HEK293 (cell line): ENCODE data around the gene PRKCA.

Source experiments
- CTCF ChIA-PET: fragments of 350-600 bp; formaldehyde crosslinking; extraction: SDS; loops from one replicate; lab custom pipeline; 2021; ENCODE audit warnings: antibody characterized with exemption; lab: Yijun Ruan, JAX
- POLR2A ChIA-PET: fragments of 300-600 bp; formaldehyde crosslinking; extraction: SDS; loops from one replicate; lab custom pipeline; 2020; ENCODE audit warnings: antibody characterized with exemption, inconsistent platforms; lab: Yijun Ruan, JAX
- H3K27ac ChIP-seq: fragments of 200-500 bp; sonication (Bioruptor generic); 2 replicates; pipeline ENCODE4 v1.5.1; 2014; ENCODE audit warnings: low read depth, low read length, control low read depth, inconsistent platforms; ENCODE audit errors: extremely low read depth
- H3K36me3 ChIP-seq, 2 experiments: fragments of 200-500 bp in 1 of 2; sonication (Bioruptor generic) in 1 of 2; 1 replicate in 1 of 2; 2 replicates in 1 of 2; pipeline ENCODE4 v1.5.1; 2014 to 2017; ENCODE audit warnings: inconsistent platforms in 2 of 2, low read length in 2 of 2; ENCODE audit not compliant: control insufficient read depth in 2 of 2, insufficient read depth in 1 of 2
- H3K4me1 ChIP-seq: fragments of 200-500 bp; sonication (Bioruptor generic); 2 replicates; pipeline ENCODE4 v1.5.1; 2014; ENCODE audit warnings: mild to moderate bottlenecking, low read length, inconsistent platforms; ENCODE audit not compliant: control insufficient read depth, insufficient read depth
- H3K4me3 ChIP-seq: 2 replicates; pipeline ENCODE4 v1.5.1; 2011; ENCODE audit warnings: low read depth, mild to moderate bottlenecking, control low read depth, low read length, moderate library complexity
- H3K9me3 ChIP-seq: fragments of 200-500 bp; sonication (Bioruptor generic); 2 replicates; pipeline ENCODE4 v1.5.1; 2014; ENCODE audit warnings: low read depth, low read length, inconsistent platforms; ENCODE audit not compliant: control insufficient read depth, insufficient read depth
- EGR2 ChIP-seq: fragments of 450-650 bp; formaldehyde crosslinking; IDR thresholded peaks from 2 replicates; pipeline ENCODE4 v1.5.1; 2016; ENCODE audit warnings: low read depth, missing biosample characterization, missing genetic modification characterization
- HOXA7 ChIP-seq: sonication (generic); formaldehyde crosslinking; IDR thresholded peaks from 2 replicates; pipeline ENCODE4 v1.8.1; 2022; ENCODE audit warnings: missing genetic modification reagents, borderline replicate concordance
- SETDB1 ChIP-seq: IDR thresholded peaks from one replicate; pipeline ENCODE4 v1.6.1; 2017; ENCODE audit warnings: mild to moderate bottlenecking, low read length, moderate library complexity, mixed read lengths; ENCODE audit not compliant: insufficient read length
- ZBTB48 ChIP-seq: fragments of 450-650 bp; formaldehyde crosslinking; IDR thresholded peaks from 2 replicates; pipeline ENCODE4 v1.5.1; 2016; ENCODE audit warnings: missing biosample characterization, missing genetic modification characterization
- ZEB2 ChIP-seq: fragments of 450-650 bp; formaldehyde crosslinking; IDR thresholded peaks from 2 replicates; pipeline ENCODE4 v1.5.1; 2016; ENCODE audit warnings: missing biosample characterization, missing genetic modification characterization
- ZFP37 ChIP-seq: fragments of 450-650 bp; formaldehyde crosslinking; IDR thresholded peaks from 2 replicates; pipeline ENCODE4 v1.5.1; 2016; ENCODE audit warnings: missing biosample characterization, missing genetic modification characterization
- ZNF24 ChIP-seq: fragments of 450-650 bp; formaldehyde crosslinking; IDR thresholded peaks from 2 replicates; pipeline ENCODE4 v1.5.1; 2016; ENCODE audit warnings: missing biosample characterization, missing genetic modification characterization
- ZNF341 ChIP-seq: fragments of 450-650 bp; formaldehyde crosslinking; IDR thresholded peaks from 2 replicates; pipeline ENCODE4; 2016; ENCODE audit warnings: low read depth, missing biosample characterization, missing genetic modification characterization
- ZNF350 ChIP-seq: fragments of 450-650 bp; formaldehyde crosslinking; IDR thresholded peaks from 2 replicates; pipeline ENCODE4 v1.5.0; 2017; ENCODE audit warnings: missing biosample characterization, mild to moderate bottlenecking, missing genetic modification characterization
- ZNF354C ChIP-seq: fragments of 450-650 bp; formaldehyde crosslinking; IDR thresholded peaks from 2 replicates; pipeline ENCODE4 v1.5.1; 2016; ENCODE audit warnings: missing biosample characterization, missing genetic modification characterization, low read depth, borderline replicate concordance
- ZNF530 ChIP-seq: fragments of 450-650 bp; formaldehyde crosslinking; IDR thresholded peaks from 2 replicates; pipeline ENCODE4 v1.5.1; 2016; ENCODE audit warnings: low read depth, missing biosample characterization, missing genetic modification characterization
- ZNF600 ChIP-seq: fragments of 450-650 bp; formaldehyde crosslinking; IDR thresholded peaks from 2 replicates; pipeline ENCODE4 v1.5.1; 2016; ENCODE audit warnings: missing biosample characterization, missing genetic modification characterization
- ZNF707 ChIP-seq: fragments of 450-650 bp; formaldehyde crosslinking; IDR thresholded peaks from 2 replicates; pipeline ENCODE4 v1.5.1; 2016; ENCODE audit warnings: missing biosample characterization, missing genetic modification characterization
- ZNF792 ChIP-seq: fragments of 450-650 bp; formaldehyde crosslinking; IDR thresholded peaks from 2 replicates; pipeline ENCODE4 v1.5.1; 2016; ENCODE audit warnings: missing biosample characterization, missing genetic modification characterization
- ZNF830 ChIP-seq: fragments of 450-650 bp; IDR thresholded peaks from 2 replicates; pipeline ENCODE4 v1.5.0; 2018; ENCODE audit warnings: missing biosample characterization, missing genetic modification characterization, low read depth, mild to moderate bottlenecking, moderate library complexity
- ZNF843 ChIP-seq: fragments of 450-650 bp; formaldehyde crosslinking; IDR thresholded peaks from 2 replicates; pipeline ENCODE4 v1.5.1; 2016; ENCODE audit warnings: missing biosample characterization, missing genetic modification characterization
- TF ChIP-seq, protein P1 (sequence below): fragments of 450-650 bp; formaldehyde crosslinking; IDR thresholded peaks from 2 replicates; pipeline ENCODE4 v1.5.1; 2016; ENCODE audit warnings: missing biosample characterization, missing genetic modification characterization
- TF ChIP-seq, protein P2 (sequence below): fragments of 450-650 bp; formaldehyde crosslinking; IDR thresholded peaks from 2 replicates; pipeline ENCODE4 v1.5.1; 2017; ENCODE audit warnings: missing biosample characterization, missing genetic modification characterization
- TF ChIP-seq, protein P3 (sequence below): fragments of 450-650 bp; formaldehyde crosslinking; IDR thresholded peaks from 2 replicates; pipeline ENCODE4 v1.5.1; 2016; ENCODE audit warnings: missing biosample characterization, missing genetic modification characterization

Gene PRKCA

DNA sequence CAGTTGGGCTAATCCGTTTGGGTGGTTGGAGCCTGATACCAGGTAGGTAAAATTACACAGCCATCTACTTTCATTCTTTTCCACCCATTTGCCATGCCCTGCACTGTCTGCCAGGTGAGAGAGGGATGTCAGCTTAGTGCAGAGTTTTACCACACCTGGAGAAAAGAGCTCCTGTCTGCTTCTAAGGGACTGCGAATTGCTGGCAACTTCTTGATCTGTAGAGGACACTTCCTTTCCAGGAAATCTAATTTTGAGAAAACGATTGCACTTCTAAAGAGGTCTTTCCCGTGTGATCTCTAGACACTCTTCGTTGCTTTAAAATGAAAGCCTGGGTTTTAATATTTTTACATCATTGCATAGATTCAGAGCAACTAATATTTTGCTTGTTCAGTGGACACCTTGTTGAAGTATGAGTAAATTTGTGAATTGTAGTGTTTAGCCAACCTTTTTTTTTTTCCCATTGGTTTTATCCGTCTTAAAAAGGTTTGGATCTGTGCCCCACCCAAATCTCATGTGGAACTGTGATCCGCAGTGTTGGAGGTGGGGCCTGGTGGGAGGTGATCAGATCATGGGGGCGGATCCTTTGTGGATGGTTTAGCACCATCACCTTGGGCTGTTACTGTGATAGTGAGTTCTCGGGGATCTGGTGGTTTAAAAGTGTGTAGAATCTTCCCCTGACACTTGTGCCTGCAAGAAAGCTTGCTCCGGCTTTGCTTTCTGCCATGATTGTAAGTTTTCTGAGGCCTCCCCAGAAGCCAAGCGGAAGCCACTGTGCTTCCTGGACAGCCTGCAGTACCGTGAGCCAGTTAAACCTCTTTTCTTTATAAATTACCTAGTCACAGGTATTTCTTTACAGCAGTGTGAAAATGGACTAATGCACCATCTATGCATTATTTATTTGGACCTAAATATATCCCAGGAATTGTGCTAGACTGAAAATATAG lies 104.6 kb downstream of the PRKCA start:
- H3K4me1 ChIP-seq = peaks cover 4% of the 10 kb centered on the region
- H3K4me3 ChIP-seq = no peak overlapping the region
- ChIA-PET CTCF (interaction anchor here (0.7 kb wide), 1 partner anchor 13 kb away, joined by 6 read pairs; no protein-coding TSS in a partner anchor), POLR2A (no interaction called here)
- H3K27ac ChIP-seq = no peak overlapping the region
- TF ChIP-seq ZNF600 (tag by site-specific recombination) (0 out of 2 replicates have a peak, but pooled peaks have one; percentile 17), EGR2 (tag by site-specific recombination) (0 out of 2 replicates have a peak, but pooled peaks have one; percentile 7), ZNF792 (no peak)
- no peaks in the 10 kb centered on the region for H3K9me3 ChIP-seq
- no peaks in the 10 kb centered on the region for H3K36me3 ChIP-seq

DNA sequence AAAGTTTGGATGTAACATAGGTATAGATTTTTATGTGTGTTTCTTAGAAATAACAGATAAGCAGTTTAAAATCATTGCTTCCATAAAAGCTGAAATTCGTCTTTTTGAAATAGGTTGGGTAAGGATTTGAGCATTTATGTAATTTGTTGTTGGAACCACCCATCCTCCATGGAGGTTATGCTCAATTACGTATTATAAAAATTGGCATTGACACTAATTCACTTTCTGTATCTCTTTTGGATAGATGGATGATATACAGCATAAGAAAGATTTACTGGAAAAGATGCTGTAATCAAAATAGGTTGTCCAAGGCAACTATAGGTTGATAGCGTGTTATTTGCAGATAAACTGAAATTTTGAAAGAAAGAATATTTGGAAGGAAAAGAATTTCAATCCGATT lies 105.5 kb downstream of the PRKCA start:
- TF ChIP-seq ZEB2 (tag by site-specific recombination) (no peak), ZFP37 (tag by site-specific recombination) (no peak), ZNF843 (tag by site-specific recombination) (no peak), ZNF350 (tag by site-specific recombination) (no peak)
- TF ChIP-seq, all 188 proteins: peak for 0
- H3K36me3 ChIP-seq = no peaks in the 10 kb centered on the region
- peaks cover 4% of the 10 kb centered on the region for H3K4me1 ChIP-seq
- H3K4me3 ChIP-seq = no peak overlapping the region
- no peaks in the 10 kb centered on the region for H3K9me3 ChIP-seq
- ChIA-PET POLR2A (no interaction called here), CTCF (no interaction called here)
- no peak overlapping the region for H3K27ac ChIP-seq

DNA sequence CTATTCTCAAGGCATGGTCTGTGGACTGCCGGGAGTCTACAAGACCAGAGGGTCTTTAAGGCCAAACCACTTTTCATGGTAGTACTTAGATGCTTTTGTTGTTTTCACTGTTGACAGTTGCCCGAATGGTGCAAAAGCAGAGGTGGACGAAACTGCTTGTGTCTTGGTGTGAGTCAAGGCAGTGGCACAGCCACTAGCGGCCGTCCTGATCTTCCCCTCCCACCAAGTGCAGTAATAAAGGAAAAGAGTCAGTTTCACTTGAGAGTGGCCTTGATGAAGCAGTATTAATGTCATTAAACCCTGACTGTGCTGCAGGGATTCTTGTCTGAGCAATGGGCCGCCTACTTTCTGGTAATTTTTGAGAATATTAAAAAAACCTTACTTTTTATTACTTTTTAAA lies 109.1 kb downstream of the PRKCA start:
- Histone ChIP-seq H3K36me3 (no peaks in the 10 kb centered on the region), H3K4me3 (no peak overlapping the region), H3K9me3 (no peaks in the 10 kb centered on the region), H3K27ac (no peak overlapping the region), H3K4me1 (no peaks in the 10 kb centered on the region)
- POLR2A ChIA-PET = no interaction called here
- TF ChIP-seq ZNF341 = 0 out of 2 replicates have a peak, but pooled peaks have one; percentile 11
- TF ChIP-seq, protein P1, sequence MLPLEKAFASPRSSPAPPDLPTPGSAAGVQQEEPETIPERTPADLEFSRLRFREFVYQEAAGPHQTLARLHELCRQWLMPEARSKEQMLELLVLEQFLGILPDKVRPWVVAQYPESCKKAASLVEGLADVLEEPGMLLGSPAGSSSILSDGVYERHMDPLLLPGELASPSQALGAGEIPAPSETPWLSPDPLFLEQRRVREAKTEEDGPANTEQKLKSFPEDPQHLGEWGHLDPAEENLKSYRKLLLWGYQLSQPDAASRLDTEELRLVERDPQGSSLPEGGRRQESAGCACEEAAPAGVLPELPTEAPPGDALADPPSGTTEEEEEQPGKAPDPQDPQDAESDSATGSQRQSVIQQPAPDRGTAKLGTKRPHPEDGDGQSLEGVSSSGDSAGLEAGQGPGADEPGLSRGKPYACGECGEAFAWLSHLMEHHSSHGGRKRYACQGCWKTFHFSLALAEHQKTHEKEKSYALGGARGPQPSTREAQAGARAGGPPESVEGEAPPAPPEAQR (tag by site-specific recombination) = no peak
- CTCF ChIA-PET = no interaction called here

DNA sequence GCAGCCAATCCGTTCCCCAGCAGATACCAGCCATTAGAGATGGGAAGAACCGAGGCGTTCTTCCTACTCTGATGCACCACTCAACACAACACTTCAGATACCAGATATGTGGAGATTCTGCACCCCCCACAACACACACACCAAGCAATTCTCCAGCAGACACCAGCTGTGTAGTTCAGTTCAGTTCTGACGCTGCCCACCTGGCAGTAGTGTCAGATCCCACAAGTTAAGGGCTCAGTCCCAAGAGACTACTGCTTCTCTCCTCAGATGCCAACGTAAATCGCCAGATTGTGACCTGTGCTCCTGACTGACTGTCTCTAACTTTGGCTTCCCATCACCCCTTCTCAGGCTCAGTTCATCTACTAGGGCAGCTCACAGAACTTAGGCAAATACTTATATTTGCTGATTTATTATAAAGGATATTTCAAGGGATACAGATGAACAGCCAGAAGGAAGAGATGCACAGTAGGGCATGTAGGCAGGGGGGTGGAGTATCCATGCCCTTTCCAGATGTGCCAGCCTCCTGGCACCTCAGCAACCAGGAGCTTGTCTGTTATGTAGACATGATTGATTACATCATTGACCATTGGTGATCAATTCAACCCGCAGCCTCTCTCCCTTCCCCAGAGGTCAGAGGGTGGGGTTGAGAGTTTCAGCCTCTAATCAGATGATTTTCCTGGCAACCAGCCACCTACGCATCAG lies 110.6 kb downstream of the PRKCA start:
- no peaks in the 10 kb centered on the region for H3K9me3 ChIP-seq
- no peaks in the 10 kb centered on the region for H3K36me3 ChIP-seq
- no peaks in the 10 kb centered on the region for H3K4me1 ChIP-seq
- no peak overlapping the region for H3K27ac ChIP-seq
- POLR2A ChIA-PET = interaction anchor here (0.6 to 0.7 kb wide), 2 partner anchors 67 to 1338 kb away, joined by 3 read pairs; no protein-coding TSS in a partner anchor
- CTCF ChIA-PET = interaction anchor here (0.6 to 0.8 kb wide), 2 partner anchors 14 to 36 kb away, joined by 3 read pairs; no protein-coding TSS in a partner anchor
- H3K4me3 ChIP-seq = no peak overlapping the region
- TF ChIP-seq ZNF530 = no peak
- no peak for TF ChIP-seq SETDB1
- no peak for TF ChIP-seq ZNF354C (tag by site-specific recombination)
- TF ChIP-seq ZBTB48 (tag by site-specific recombination) = no peak
- no peak for TF ChIP-seq ZFP37 (tag by site-specific recombination)
- TF ChIP-seq ZNF707 = no peak
- TF ChIP-seq, protein P2, sequence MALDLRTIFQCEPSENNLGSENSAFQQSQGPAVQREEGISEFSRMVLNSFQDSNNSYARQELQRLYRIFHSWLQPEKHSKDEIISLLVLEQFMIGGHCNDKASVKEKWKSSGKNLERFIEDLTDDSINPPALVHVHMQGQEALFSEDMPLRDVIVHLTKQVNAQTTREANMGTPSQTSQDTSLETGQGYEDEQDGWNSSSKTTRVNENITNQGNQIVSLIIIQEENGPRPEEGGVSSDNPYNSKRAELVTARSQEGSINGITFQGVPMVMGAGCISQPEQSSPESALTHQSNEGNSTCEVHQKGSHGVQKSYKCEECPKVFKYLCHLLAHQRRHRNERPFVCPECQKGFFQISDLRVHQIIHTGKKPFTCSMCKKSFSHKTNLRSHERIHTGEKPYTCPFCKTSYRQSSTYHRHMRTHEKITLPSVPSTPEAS = no peak
- TF ChIP-seq ZNF24 (tag by site-specific recombination) = no peak
- no peak for TF ChIP-seq HOXA7 (CRISPR knock-in tag)
- TF ChIP-seq, protein P3, sequence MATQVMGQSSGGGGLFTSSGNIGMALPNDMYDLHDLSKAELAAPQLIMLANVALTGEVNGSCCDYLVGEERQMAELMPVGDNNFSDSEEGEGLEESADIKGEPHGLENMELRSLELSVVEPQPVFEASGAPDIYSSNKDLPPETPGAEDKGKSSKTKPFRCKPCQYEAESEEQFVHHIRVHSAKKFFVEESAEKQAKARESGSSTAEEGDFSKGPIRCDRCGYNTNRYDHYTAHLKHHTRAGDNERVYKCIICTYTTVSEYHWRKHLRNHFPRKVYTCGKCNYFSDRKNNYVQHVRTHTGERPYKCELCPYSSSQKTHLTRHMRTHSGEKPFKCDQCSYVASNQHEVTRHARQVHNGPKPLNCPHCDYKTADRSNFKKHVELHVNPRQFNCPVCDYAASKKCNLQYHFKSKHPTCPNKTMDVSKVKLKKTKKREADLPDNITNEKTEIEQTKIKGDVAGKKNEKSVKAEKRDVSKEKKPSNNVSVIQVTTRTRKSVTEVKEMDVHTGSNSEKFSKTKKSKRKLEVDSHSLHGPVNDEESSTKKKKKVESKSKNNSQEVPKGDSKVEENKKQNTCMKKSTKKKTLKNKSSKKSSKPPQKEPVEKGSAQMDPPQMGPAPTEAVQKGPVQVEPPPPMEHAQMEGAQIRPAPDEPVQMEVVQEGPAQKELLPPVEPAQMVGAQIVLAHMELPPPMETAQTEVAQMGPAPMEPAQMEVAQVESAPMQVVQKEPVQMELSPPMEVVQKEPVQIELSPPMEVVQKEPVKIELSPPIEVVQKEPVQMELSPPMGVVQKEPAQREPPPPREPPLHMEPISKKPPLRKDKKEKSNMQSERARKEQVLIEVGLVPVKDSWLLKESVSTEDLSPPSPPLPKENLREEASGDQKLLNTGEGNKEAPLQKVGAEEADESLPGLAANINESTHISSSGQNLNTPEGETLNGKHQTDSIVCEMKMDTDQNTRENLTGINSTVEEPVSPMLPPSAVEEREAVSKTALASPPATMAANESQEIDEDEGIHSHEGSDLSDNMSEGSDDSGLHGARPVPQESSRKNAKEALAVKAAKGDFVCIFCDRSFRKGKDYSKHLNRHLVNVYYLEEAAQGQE (tag by site-specific recombination) = no peak
- no peak for TF ChIP-seq ZNF830 (tag by site-specific recombination)
